ENCODE data around the gene UBAC1. TPM values are rescaled to one million over a fixed set of nuclear protein-coding genes. Genes with fewer than 3 reads are reported as not detected.
"Not testable (repeated sequence)": the region's sequence is repeated elsewhere in the genome, so short reads cannot be mapped to it uniquely, and the experiment has no call there.

The UBAC1 gene
- total RNA-seq, 1 donor from 2014 or later: 39.8 TPM

GRCh38 chr9:135903786-135904520 is 57.2 kb downstream of the UBAC1 start:
- intact Hi-C loops (cut with micrococcal nuclease): loop anchor here (10.0 kb wide), 1 partner anchor 341 kb away; the partner anchor contains the start of gene QSOX2

DNA sequence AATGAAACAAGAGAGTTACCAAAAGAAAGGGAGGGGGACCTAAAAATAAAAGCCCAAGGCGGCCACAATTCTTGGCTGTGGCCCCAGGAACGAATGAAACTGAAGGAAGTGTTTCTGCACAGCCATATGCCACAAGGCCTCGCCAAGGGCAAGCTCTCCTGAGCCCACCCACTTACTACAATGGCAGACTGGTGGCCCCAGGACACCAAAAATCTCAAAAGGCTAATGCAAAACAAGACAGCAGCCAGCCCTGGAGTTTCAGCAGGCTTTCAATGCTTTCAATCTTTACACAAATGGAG is 57.9 kb downstream of the UBAC1 start:
- intact Hi-C loops (cut with micrococcal nuclease): loop anchor here (10.0 kb wide), 1 partner anchor 341 kb away; the partner anchor contains the start of gene QSOX2

- intact Hi-C loops (cut with micrococcal nuclease): loop anchor here (10.0 kb wide), 1 partner anchor 342 kb away; the partner anchor contains the start of gene QSOX2
Measured at GRCh38 chr9:135902655-135903357, 58.4 kb downstream of the UBAC1 start.

DNA sequence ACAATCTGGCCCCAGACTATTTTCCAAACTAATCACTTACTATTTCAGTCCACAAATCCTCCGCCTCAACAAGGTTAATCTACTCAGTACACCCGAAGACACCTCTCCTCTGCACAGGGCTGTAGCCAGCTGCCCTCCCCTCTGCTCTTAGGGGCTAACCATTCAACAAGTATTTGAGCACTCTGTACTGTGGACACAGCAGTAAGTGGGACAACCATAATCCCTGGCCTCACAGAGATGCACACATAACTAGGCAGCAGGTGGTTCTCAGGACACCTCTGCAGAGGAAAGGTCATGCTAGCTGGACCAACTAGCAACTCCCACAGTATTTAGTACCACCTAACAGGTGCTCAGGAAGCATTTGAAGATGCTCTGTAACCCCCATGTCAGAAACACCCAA is 59.3 kb downstream of the UBAC1 start:
- intact Hi-C loops (cut with micrococcal nuclease): loop anchor here (10.0 kb wide), 1 partner anchor 343 kb away; the partner anchor contains the start of gene QSOX2

- intact Hi-C loops (cut with micrococcal nuclease): loop anchor here (10.0 kb wide), 1 partner anchor 344 kb away; the partner anchor contains the start of gene QSOX2
Measured at GRCh38 chr9:135901031-135901758, 60.0 kb downstream of the UBAC1 start.

DNA sequence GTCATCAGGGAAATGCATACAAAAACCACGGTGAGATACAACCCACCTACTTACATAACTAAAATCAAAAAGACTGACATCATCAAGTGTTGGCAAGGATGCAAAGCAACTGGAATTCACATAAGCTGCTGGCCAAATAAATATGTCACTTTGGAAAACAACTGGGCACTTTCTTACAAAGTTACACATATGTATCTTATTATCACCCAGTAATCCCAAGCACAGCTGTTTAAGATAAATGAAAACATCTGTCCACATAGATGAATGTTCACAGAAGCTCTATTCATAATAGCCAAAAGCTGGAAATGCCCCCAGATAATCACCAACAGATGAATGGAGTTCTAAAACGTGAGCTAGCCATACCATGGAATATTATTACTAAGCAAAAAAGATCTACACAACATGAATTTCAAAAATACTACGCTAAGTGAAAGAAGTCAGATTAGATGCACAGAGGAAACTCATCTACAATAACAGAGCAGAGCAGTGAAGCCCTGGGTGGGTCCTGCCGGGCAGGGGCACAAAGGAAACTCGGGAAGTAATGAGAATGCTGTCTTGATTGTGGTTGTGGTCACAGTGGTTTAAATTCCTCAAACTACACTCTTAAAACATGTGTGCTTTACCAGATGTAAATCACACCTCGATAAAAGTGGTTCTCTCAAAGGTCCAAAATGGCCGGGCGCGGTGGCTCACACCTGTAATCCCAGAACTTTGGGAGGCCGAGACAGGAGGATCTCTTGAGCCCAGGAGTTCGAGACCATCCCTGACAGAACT is 62.4 kb downstream of the UBAC1 start:
- intact Hi-C loops (cut with micrococcal nuclease): loop anchor here (1.0 kb wide), 1 partner anchor 23 kb away; no protein-coding TSS in a partner anchor

GRCh38 chr9:135896626-135897025 is 64.5 kb downstream of the UBAC1 start:
- intact Hi-C loops (cut with micrococcal nuclease): no loop called here

GRCh38 chr9:135896205-135896604 is 65.0 kb downstream of the UBAC1 start:
- intact Hi-C loops (cut with micrococcal nuclease): no loop called here

GRCh38 chr9:135895202-135895848 is 65.8 kb downstream of the UBAC1 start:
- intact Hi-C loops (cut with micrococcal nuclease): no loop called here

- intact Hi-C loops (cut with micrococcal nuclease): no loop called here
Measured at GRCh38 chr9:135893104-135893503, 68.1 kb downstream of the UBAC1 start.

DNA sequence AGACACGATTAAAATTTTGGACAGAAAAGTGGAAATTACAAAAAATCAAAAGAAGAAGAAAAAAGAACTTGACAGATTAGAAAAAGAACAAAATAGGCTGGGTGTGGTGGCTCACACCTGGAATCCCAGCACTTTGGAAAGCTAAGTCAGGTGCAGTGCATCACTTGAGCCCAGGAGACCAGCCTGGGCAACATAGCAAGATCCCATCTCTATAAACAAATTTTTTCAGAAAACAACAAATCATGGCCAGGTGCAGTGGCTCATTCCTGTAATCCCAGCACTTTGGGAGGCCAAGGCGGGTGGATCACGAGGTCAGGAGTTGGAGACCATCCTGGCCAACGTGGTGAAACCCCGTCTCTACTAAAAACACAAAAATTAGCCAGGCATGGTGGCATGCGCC is 68.8 kb downstream of the UBAC1 start:
- intact Hi-C loops (cut with micrococcal nuclease): not testable (repeated sequence)

- intact Hi-C loops (cut with micrococcal nuclease): no loop called here
Measured at GRCh38 chr9:135891027-135891631, 70.0 kb downstream of the UBAC1 start.

DNA sequence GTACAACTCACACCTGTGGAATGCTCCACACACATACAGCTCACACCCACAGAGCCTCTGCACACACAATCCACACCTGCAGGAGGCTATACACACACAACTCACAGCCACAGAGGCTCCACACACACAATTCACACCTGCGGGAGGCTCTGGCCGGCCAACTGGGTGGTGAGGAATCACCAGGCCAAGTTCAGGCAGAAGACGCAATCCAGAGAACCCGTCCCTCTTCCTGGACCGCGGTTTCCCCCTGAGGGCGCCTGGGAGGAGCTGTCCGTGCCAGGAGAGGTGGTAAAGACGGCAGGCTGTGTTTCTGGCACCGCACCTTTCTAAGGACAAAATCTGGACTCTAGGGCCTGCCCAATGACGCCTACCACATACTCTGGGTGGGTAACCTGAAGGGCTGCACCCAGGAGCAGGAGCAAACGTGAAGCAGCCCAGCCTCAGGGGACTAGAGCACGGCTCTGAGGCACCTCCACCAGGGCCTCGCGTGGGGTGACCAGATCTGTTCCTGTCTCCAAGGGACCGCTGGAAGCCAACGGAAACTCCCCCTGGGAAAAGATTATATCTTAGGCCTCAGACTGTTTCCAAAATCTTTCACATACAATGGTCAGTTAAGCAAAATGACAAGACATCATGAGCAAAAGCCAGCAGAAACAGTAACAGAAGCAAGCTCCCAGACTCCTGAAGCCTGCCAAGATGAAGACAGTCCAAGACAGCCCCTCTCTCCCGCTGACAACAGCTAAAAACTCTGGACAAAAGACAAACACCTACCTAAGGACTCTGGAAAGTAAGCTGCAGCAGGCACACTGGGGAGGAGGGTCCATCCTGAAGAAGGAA is 70.8 kb downstream of the UBAC1 start:
- intact Hi-C loops (cut with micrococcal nuclease): no loop called here

DNA sequence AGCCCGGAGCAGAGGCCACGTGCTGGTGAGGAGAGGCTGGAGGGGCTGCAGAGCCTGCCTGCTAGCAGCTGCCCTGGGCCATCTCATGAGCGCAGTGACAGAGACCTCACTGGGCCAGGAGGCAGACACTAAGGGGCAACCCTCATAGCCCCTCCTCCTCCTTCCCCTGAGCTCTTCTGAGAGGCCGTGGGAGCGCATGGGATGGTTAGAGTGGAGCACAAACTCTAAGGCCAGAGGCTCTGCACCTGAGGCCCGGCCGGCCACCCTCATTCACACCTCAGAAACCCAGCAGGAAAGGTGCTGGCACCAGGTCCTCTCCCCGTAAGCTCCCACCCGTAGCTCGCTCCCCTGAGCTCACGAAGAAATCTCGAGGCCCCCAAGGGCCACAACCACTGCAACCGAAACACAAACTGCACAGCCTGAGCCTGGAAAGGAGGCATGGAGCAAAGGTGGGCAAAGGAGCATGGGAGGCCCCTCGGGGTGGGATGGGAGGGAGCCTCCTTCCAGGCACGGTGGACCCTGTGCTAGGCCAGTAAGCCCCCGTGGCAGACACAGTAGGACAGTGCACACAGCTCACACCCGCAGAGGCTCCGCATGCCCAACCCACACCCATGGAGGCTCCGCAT is 71.5 kb downstream of the UBAC1 start:
- intact Hi-C loops (cut with micrococcal nuclease): no loop called here

DNA sequence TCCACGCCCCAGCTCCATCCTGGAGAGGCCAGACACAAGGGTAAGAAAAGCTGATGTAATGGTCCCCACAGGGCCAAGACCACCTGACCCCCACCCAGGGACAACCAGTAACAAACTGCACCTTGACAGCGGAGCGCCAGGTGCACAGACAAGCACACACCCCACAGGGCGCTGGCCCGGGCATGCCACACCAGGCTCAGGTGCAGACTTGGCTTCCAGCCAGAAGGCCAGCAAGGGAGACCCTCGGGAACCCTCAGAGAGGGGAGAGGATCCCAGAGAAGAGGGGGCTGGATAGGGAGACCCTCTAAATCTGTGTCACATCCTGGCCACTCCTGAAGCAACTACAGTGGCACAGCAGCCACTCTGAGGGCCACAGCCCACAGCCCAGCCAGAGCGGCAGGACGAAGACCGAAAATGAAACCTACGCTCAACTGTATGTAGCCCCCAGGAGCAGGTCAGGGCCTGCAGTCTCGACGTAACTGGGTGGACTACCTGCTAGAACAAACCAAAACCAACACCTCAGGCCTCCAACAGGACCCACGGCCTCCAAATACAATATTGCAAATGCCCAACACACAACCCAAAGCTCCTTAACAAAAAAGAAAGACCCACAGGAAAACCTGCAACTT is 72.3 kb downstream of the UBAC1 start:
- intact Hi-C loops (cut with micrococcal nuclease): no loop called here

- intact Hi-C loops (cut with micrococcal nuclease): no loop called here
Measured at GRCh38 chr9:135888126-135888765, 72.9 kb downstream of the UBAC1 start.

GRCh38 chr9:135887585-135888050 is 73.6 kb downstream of the UBAC1 start:
- intact Hi-C loops (cut with micrococcal nuclease): no loop called here

- intact Hi-C loops (cut with micrococcal nuclease): no loop called here
Measured at GRCh38 chr9:135887021-135887507, 74.1 kb downstream of the UBAC1 start.
